Measurements from ENCODE around the gene CADPS2.

DNA sequence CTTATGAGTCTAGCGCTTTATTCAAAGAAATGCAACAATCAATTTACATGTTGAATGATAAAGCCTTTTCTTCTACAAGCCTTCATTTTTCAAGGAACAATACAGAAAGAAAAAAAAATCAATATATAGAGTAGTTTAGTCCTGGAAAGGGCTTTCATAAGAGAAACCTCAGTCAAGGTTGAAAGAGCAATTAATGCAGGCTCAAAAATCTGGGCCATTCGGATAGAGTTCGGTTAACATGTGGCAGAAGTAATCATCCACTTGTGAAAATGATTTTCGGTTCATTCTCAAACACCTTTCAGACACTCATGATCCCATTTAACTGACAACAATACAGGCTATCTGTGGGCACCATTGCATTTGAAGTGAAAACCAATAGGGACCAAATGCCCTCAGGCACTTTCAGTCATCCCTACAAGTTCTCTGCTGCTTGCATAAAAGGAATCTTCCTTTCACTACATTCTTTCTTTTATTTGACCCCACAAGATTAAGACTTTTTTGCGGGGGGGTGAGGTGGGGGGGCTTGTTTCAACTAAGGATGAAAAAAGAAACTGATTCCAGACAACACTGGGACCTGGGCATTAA, 365.2 kb downstream of the CADPS2 start:
- TF ChIP-seq CTCF (IDR thresholded peaks at IDR 0.05; ENCODE audit: low read length) (no peak), EZH2phosphoT487 (IDR thresholded peaks at IDR 0.05; ENCODE audit: low read length) (no peak), EZH2 (optimal IDR thresholded peaks at IDR 0.05; ENCODE audit: low read depth, low read length) (no peak)

Data from MM.1S (cell line).